Panc1 (cell line): ENCODE data around the gene MMP23B. TPM values are rescaled to one million over a fixed set of nuclear protein-coding genes. Genes with fewer than 3 reads are reported as not detected.

ENCODE experiments used
- ATAC-seq: fragments of 200-7000 bp; cut with Tn5 transposase; 2 replicates; pipeline ENCODE4 v1.9.1; 2020; ENCODE audit warnings: mild to moderate bottlenecking, moderate library complexity
- BruUV-seq: library from RNA; stranded (reverse); fragments of 400-500 nt; replicated peaks from 2 replicates; lab custom pipeline; 2021; lab: Mats Ljungman, UMichigan
- CTCF ChIA-PET: fragments of 300-600 bp; sonication (Branson Sonifier 250); formaldehyde crosslinking; loops from one replicate; lab custom pipeline; 2022; ENCODE audit warnings: antibody characterized with exemption; lab: Charles Lee
- POLR2A ChIA-PET: fragments of 300-600 bp; sonication (Branson Sonifier 250); formaldehyde crosslinking; loops from one replicate; lab custom pipeline; 2022; ENCODE audit warnings: antibody characterized with exemption; lab: Charles Lee
- DNase-seq: peaks from one replicate; pipeline ENCODE4 v3.0.0-alpha.2; 2010; ENCODE audit warnings: low read depth, low spot score
- H3K27ac ChIP-seq: 2 replicates; pipeline ENCODE4 v1.5.1; 2011; ENCODE audit warnings: mild to moderate bottlenecking, low read length, inconsistent platforms
- H3K27me3 ChIP-seq: fragments of 200-500 bp; sonication (Bioruptor generic); 2 replicates; pipeline ENCODE4 v1.6.0; 2014; ENCODE audit warnings: low read length, inconsistent platforms; ENCODE audit not compliant: control insufficient read depth, insufficient read depth
- H3K36me3 ChIP-seq: fragments of 200-500 bp; sonication (Bioruptor generic); 2 replicates; pipeline ENCODE4 v1.5.1; 2014; ENCODE audit warnings: inconsistent platforms, mild to moderate bottlenecking, low read length, moderate library complexity; ENCODE audit not compliant: control insufficient read depth, insufficient read depth
- H3K4me1 ChIP-seq: 2 replicates; pipeline ENCODE4 v1.5.1; 2011; ENCODE audit warnings: inconsistent platforms, mild to moderate bottlenecking, low read length, moderate library complexity; ENCODE audit not compliant: control insufficient read depth, insufficient read depth
- H3K4me3 ChIP-seq, 2 experiments: 2 replicates each; pipeline ENCODE4 v1.5.1; 2011 to 2012; ENCODE audit warnings: low read depth in 2 of 2, low read length in 2 of 2, mild to moderate bottlenecking in 2 of 2, inconsistent platforms in 1 of 2, moderate library complexity in 1 of 2
- H3K9me3 ChIP-seq: fragments of 200-500 bp; sonication (Bioruptor generic); 2 replicates; pipeline ENCODE4 v1.5.1; 2014; ENCODE audit warnings: low read depth, mild to moderate bottlenecking, inconsistent platforms, low read length, moderate library complexity; ENCODE audit not compliant: control insufficient read depth, insufficient read depth
- POLR2AphosphoS5 ChIP-seq: IDR thresholded peaks from 2 replicates; pipeline ENCODE4 v1.6.1; 2012; ENCODE audit warnings: mild to moderate bottlenecking, low read depth, low read length, moderate library complexity
- REST ChIP-seq, 2 experiments: IDR thresholded peaks; 2 replicates each; pipeline ENCODE4 v1.6.1; 2011 to 2012; ENCODE audit warnings: low read depth in 2 of 2, control low read depth in 1 of 2, low read length in 1 of 2, mild to moderate bottlenecking in 1 of 2, moderate library complexity in 1 of 2; ENCODE audit not compliant: insufficient read depth in 1 of 2
- SIN3A ChIP-seq: IDR thresholded peaks from 2 replicates; pipeline ENCODE4 v1.6.1; 2012; ENCODE audit warnings: low read depth, mild to moderate bottlenecking, low read length, moderate library complexity, borderline replicate concordance; ENCODE audit not compliant: insufficient read depth
- TCF7L2 ChIP-seq: IDR thresholded peaks from 2 replicates; pipeline ENCODE4 v1.6.1; 2011; ENCODE audit warnings: mild to moderate bottlenecking, low read depth, low read length, inconsistent platforms
- in situ Hi-C: cut with HindIII; loops from 2 replicates; pipeline ENCODE4 v1.10.0; 2016; ENCODE audit warnings: low sequenced_read_pairs, low pct_unique_long_range_greater_than_20kb
- intact Hi-C: fragments of 100-400 bp; cut with micrococcal nuclease; formaldehyde crosslinking; loops from one replicate; pipeline ENCODE4 v1.10.0; 2022; ENCODE audit not compliant: unreplicated experiment
- total RNA-seq: library from RNA; stranded (reverse); gene quantifications from one replicate; pipeline ENCODE4 v1.2.1, GENCODE V29; 2021; ENCODE audit not compliant: unreplicated experiment
- TF ChIP-seq, protein P1 (sequence below): fragments of 450-650 bp; IDR thresholded peaks from 2 replicates; pipeline ENCODE4 v1.5.1; 2017; ENCODE audit warnings: mild to moderate bottlenecking

MMP23B gene
- total RNA-seq, 1 experiment from 2014 or later, result 5.0 TPM

DNA sequence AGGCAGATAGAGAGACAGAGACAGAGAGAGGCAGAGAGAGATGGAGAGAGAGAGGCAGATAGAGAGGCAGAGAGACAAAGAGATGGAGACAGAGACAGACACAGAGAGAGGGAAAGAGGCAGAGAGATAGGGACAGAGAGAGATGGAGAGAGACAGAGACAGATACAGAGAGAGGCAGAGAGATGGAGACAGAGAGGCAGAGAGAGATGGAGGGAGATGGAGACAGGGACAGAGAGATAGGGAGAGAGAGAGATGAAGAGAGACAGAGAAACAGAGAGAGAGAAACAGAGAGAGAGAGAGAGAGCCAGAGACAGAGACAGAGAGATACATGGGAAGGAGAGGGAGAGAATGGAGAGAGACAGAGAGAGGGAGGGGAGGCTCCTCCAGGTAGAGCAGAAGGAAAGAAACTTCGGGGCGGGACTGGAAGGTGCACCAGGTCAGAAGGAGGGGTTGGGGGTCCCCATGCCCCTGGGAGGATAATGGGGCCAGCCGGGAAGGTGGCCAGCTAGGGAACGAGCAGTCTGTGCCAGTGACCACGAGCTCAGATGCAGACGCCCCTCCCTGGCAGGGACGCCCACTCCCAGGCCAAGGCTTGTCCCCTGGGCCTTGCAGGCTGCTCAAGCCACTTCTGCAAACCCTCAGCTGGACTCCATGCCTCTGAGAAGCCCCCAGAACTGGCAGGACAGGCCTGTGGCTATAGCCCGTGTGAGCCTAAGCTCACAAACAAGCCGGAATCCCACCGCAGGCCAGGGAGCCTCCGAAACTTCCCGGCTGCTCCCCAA is 35.3 kb upstream of the MMP23B start:
- Histone ChIP-seq H3K36me3 (no peaks in the 10 kb centered on the region), H3K9me3 (no peaks in the 10 kb centered on the region), H3K27me3 (no peaks in the 10 kb centered on the region), H3K27ac (no peak overlapping the region), H3K4me1 (peaks cover 10% of the 10 kb centered on the region), H3K4me3 (no peak overlapping the region)
- DNase-seq (no peak), ATAC-seq (no peak)
- ChIA-PET POLR2A (interaction anchor here (1.2 kb wide), 1 partner anchor 21 kb away, joined by 4 read pairs; no protein-coding TSS in a partner anchor), CTCF (no interaction called here)
- TF ChIP-seq, protein P1, sequence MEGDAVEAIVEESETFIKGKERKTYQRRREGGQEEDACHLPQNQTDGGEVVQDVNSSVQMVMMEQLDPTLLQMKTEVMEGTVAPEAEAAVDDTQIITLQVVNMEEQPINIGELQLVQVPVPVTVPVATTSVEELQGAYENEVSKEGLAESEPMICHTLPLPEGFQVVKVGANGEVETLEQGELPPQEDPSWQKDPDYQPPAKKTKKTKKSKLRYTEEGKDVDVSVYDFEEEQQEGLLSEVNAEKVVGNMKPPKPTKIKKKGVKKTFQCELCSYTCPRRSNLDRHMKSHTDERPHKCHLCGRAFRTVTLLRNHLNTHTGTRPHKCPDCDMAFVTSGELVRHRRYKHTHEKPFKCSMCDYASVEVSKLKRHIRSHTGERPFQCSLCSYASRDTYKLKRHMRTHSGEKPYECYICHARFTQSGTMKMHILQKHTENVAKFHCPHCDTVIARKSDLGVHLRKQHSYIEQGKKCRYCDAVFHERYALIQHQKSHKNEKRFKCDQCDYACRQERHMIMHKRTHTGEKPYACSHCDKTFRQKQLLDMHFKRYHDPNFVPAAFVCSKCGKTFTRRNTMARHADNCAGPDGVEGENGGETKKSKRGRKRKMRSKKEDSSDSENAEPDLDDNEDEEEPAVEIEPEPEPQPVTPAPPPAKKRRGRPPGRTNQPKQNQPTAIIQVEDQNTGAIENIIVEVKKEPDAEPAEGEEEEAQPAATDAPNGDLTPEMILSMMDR, result no peak
- TF ChIP-seq REST (IDR thresholded peaks at IDR 0.05; ENCODE audit: insufficient read depth in 1 of 2, low read depth in 2 of 2, low read length in 1 of 2) (no peak), POLR2AphosphoS5 (no peak)
- intact Hi-C loops (no loop called here), in situ Hi-C loops (no loop called here)
- BruUV-seq, result no TSS peak

DNA sequence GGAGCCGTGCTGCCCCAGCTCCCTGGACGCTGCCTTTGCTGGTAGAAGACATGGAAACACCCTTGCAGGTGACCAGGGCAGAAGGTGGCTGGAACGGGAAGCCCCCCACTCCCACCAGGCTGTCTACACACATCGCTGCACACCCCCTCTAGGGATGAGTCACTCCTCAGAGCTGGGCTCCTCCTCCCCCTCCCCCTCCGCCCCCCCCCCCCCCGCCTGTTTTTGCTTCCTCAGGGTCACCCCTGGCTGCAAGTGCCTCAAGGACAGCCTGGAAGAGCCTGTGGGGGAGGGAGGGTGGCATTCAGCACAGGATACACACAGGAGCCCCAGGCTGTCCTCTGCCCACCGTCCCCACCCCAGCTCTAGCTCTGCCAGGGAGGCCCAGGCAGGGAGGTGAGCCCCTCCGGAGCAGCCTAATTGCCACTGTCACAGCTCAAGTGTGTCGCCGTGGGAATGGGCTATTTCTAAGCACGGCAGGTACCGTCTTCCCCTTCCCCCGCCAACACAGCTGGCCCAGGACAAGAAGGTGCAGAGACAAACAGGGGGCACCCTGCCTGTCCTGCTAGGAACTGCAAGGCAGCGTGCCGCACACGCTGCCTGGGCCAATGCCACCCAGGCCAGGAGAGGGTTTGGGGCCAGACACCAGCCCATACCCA is 34.6 kb upstream of the MMP23B start:
- ChIA-PET CTCF (interaction anchor here (0.6 kb wide), 1 partner anchor 222 kb away, joined by 5 read pairs; the partner anchor contains the start of gene AURKAIP1), POLR2A (interaction anchor here (1.2 kb wide), 1 partner anchor 21 kb away, joined by 4 read pairs; no protein-coding TSS in a partner anchor)
- Histone ChIP-seq H3K4me3 (no peak overlapping the region), H3K4me1 (peaks cover 10% of the 10 kb centered on the region), H3K9me3 (no peaks in the 10 kb centered on the region), H3K27ac (no peak overlapping the region), H3K27me3 (no peaks in the 10 kb centered on the region), H3K36me3 (no peaks in the 10 kb centered on the region)
- DNase-seq (no peak), ATAC-seq (peak; percentile 70)
- intact Hi-C loops, result no loop called here
- TF ChIP-seq REST (IDR thresholded peaks at IDR 0.05; ENCODE audit: insufficient read depth in 1 of 2, low read depth in 2 of 2, low read length in 1 of 2) (no peak), POLR2AphosphoS5 (no peak), SIN3A (no peak), TCF7L2 (no peak)
- TF ChIP-seq, protein P1, result no peak; the same call in 1 of the 2 replicates
- no TSS peak for BruUV-seq
- in situ Hi-C loops, result no loop called here
